ENCODE data around the gene CPNE9.

Gene CPNE9

GRCh38 chr3:9716801-9717555, 13.3 kb downstream of the CPNE9 start:
- no peak for DNase-seq

GRCh38 chr3:9717563-9717962, 13.9 kb downstream of the CPNE9 start:
- DNase-seq: no peak

DNA sequence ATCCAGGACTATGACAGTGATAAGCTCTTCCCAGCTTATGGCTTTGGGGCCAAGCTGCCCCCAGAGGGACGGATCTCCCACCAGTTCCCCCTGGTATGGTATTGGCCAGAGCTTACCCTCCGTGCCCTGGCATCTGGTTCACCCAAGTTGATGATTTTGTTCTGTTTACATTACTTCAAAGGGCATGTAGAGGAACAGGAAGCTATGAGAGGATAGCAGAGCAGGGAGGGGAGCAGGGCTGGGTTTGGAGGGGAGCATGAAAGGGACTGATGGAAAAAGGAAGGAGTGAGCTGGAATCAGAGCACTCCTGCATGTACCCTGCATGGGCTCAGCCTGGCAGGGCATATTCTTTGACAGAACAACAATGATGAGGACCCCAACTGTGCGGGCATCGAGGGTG, 14.5 kb downstream of the CPNE9 start:
- DNase-seq: no peak

DNA sequence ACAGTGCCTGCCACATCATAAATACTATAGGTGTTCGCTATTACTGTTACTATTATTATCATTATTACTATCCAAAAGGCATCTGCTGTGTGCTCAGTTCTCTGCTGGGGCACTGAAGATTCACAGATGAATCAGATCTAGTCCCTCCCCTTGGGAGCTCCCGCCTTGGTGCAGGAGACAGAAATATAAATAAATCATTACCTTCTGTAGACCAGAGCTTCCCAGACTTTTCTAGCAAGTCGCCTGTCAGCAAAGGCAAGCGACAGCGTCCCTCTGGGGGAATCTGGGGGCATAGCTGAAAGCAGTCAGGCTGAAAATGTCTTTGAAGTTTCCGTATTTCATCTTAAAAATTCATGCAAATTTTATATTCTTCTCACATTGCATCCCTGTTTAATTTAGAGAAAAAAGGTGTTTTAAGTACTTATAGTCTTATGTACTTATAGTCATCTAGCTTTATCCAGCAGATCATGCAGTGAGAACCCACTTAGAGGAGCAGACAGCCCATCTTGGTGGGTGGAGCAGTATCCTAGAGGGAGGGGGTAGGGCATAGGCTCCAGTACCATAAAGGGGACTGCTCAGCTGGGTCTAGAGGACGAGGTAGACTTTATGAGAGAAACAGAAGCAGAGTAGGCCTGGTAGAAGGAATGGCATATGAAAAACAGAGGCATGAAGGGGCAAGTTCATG, 17.5 kb downstream of the CPNE9 start:
- DNase-seq: no peak

GRCh38 chr3:9721700-9722060, 18.0 kb downstream of the CPNE9 start:
- DNase-seq: no peak

- no peak for DNase-seq
Observed at GRCh38 chr3:9725775-9726515, 22.3 kb downstream of the CPNE9 start.

GRCh38 chr3:9727041-9727595, 23.5 kb downstream of the CPNE9 start:
- no peak for DNase-seq

DNA sequence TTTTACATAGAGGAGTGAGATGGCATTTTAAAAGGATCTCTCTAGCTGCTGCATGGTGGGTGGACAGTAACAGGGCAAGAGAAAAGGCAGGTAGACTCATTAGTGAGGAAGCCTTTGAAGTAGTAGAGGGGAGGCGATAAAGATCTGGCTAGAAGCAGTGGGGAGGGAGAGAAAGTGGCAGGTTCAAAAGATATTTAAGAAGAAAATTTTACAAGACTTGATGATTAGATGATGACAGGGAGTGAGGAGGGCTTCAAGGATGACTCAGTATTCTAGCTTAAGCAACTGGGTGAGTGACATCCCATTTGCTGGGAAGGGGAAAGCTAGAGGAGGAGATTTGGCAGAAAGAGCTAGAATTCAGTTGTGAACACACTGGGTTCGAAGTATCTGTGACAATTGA, 24.1 kb downstream of the CPNE9 start:
- no peak for DNase-seq

DNA sequence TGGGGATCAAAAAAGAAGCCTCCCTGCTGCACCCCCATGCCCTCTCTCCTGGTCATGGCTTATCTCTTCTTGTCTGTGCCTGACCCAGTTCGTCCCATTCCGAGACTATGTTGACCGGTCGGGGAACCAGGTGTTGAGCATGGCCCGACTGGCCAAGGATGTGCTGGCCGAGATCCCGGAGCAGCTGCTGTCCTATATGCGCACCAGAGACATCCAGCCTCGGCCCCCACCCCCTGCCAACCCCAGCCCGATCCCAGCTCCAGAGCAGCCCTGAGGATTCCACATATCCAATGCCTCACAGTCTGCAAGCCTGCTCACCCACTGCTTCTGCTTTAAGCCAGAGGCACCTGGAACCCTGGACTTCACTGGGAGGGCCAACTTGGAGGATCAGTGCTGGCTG, 25.8 kb downstream of the CPNE9 start:
- no peak for DNase-seq

- DNase-seq: peak; percentile 94
Observed at GRCh38 chr3:9730657-9731205, 27.1 kb downstream of the CPNE9 start.

GRCh38 chr3:9731206-9732079, 27.8 kb downstream of the CPNE9 start, which contains the start of gene BRPF1:
TSS of gene BRPF1 (plus strand) at chr3:9731735. CDS start at chr3:9734141, 2,406 bp downstream.
- DNase-seq: peak; percentile 94

DNA sequence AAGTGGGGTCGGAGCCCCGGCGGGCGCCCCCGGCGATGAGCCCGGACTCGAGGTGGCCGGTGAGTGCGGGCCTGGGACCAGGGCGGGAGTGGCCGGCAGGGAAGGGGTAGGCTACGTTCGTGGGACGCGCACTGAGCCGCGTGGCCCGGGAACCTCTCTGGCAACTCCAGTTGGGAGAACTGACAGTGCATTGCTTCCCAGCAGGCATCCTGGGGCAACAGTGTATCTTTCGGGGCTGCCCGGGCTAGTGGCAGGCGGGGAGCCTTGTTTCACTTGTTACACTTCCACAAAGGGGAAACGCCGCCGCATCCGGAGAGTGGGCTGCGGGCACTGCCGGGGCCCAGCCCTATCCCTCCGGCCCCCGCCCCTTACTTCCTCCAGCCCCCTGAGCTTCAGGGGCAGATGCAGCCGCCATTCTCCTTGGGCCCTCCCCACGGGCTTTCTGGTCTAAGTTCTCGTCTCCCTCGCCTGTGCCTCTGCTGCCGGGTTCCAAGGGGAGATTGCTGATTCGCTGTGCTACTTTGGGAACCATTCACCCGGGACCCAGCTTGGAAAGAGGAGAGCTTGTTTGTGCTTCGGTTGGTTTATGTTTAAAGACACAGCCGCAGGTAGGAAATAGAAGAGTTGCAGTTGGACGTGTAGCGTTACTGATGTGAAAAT, 28.6 kb downstream of the CPNE9 start:
- no peak for DNase-seq

GRCh38 chr3:9732740-9733115, 29.1 kb downstream of the CPNE9 start:
- no peak for DNase-seq

- no peak for DNase-seq
Observed at GRCh38 chr3:9736831-9737230, 33.2 kb downstream of the CPNE9 start.

- no peak for DNase-seq
Observed at GRCh38 chr3:9739181-9739580, 35.5 kb downstream of the CPNE9 start.

- DNase-seq: no peak
Observed at GRCh38 chr3:9742560-9742959, 38.9 kb downstream of the CPNE9 start.

- DNase-seq: no peak
Observed at GRCh38 chr3:9743548-9743947, 39.9 kb downstream of the CPNE9 start.

- no peak for DNase-seq
Observed at GRCh38 chr3:9744162-9744561, 40.5 kb downstream of the CPNE9 start.

DNA sequence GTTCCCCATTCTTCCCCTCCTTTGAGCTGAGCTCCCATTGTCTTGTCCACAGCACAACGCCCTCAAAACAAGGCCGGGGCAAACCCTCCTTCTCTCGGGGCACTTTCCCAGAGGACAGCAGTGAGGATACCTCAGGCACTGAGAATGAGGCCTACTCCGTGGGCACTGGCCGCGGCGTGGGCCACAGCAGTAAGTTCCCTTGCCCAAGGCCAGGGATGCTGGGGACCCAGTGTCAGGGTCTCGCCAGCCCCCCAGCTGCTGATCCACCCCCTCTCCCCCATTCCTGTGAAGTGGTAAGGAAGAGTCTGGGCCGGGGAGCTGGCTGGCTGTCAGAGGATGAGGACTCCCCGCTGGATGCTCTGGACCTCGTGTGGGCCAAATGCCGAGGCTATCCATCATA, 41.9 kb downstream of the CPNE9 start:
- no peak for DNase-seq

GRCh38 chr3:9746330-9746729, 42.7 kb downstream of the CPNE9 start:
- DNase-seq: no peak

DNA sequence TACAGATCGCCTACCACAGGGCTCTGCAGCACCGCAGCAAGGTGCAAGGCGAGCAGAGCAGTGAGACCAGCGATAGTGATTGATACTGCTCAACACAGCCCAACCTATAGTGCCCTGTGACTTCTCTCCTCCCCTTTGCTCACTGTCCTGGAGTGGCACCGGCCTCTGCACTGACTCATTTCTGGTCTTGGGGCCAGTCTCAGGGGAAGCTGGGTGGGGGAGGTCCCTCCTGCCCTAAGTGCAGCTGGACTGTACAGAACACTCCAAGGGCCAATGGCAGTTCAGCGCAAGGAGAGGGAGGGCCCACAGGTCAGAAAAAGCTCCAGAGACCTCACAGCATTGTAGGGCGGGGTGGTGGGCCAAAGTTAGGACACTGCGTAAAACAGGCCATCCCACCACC, 43.6 kb downstream of the CPNE9 start:
- DNase-seq: no peak

DNA sequence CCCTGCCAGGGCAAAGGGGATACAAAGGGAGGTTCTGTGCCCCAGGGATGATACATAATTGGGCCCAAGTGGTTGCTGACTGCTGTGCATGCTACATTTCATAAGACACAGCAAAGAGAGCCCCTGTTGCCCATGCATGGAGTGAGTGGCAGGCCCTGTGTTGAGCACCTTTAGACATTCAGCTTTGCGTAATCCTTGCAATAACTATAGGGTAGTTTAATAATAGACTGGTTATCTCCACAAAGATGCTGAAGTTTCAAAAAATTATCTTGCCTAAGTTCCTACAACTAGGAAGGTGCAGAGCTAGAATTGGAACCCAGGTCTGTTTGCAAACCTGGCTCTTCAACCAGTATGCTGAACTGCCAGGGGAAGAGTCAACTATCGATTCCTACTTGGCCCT, 44.4 kb downstream of the CPNE9 start:
- DNase-seq: no peak
